ENCODE measurements around the gene SORCS2.

GRCh38 chr4:7276515-7276914 is 84.2 kb downstream of the SORCS2 start:
- TF ChIP-seq EZH2 (IDR thresholded peaks at IDR 0.05; ENCODE audit: insufficient read depth, poor library complexity, severe bottlenecking), result no peak
- TF ChIP-seq EZH2phosphoT487 (IDR thresholded peaks at IDR 0.05; ENCODE audit: insufficient read depth, low read depth), result no peak

All from GM23248 (cell line).